ENCODE results near the gene GAB1. TPM values are rescaled to one million over a fixed set of nuclear protein-coding genes. Genes with fewer than 3 reads are reported as not detected.

GAB1 gene
- total and polyA plus RNA-seq, 2 donors from 2014 or later, result 3.6 to 38.0 TPM

GRCh38 chr4:143369552-143369951 lies 32.9 kb downstream of the GAB1 start:
- DNase-seq (no peak), FAIRE-seq (no peak)
- Histone ChIP-seq H3K9ac (ENCODE audit: low read length in 3 of 3) (no peak overlapping the region), H3K9me3 (ENCODE audit: control insufficient read depth in 2 of 3, insufficient read depth in 1 of 3, low read length in 3 of 3) (peaks cover 0 to 4% (median 0%) of the 10 kb centered on the region in 3 donors), H3K36me3 (ENCODE audit: control insufficient read depth in 2 of 3, insufficient read depth in 3 of 3, low read length in 3 of 3) (no peaks in the 10 kb centered on the region), H3K27ac (ENCODE audit: low read depth in 2 of 2, low read length in 2 of 2) (no peak overlapping the region), H3K27me3 (ENCODE audit: control insufficient read depth, insufficient read depth, low read length) (no peaks in the 10 kb centered on the region), H3K4me1 (ENCODE audit: control insufficient read depth in 2 of 3, insufficient read depth in 2 of 3, low read depth in 1 of 3, low read length in 3 of 3) (peaks cover 0 to 11% (median 0%) of the 10 kb centered on the region in 3 donors), H3K4me3 (ENCODE audit: low read length in 3 of 3) (no peak overlapping the region)
- intact Hi-C loops (cut with DNase I), result no loop called here
- TF ChIP-seq CTCF (IDR thresholded peaks at IDR 0.05; ENCODE audit: borderline replicate concordance, extremely low read depth, insufficient read depth), result no peak

- H3K27me3 ChIP-seq (ENCODE audit: control insufficient read depth, insufficient read depth, low read length), result no peaks in the 10 kb centered on the region
- H3K4me3 ChIP-seq (ENCODE audit: low read length in 3 of 3), result no peak overlapping the region
- no peak for FAIRE-seq
- intact Hi-C loops (cut with DNase I), result no loop called here
- no peak overlapping the region for H3K9ac ChIP-seq (ENCODE audit: low read length in 3 of 3)
- no peaks in the 10 kb centered on the region for H3K36me3 ChIP-seq (ENCODE audit: control insufficient read depth in 2 of 3, insufficient read depth in 3 of 3, low read length in 3 of 3)
- H3K4me1 ChIP-seq (ENCODE audit: control insufficient read depth in 2 of 3, insufficient read depth in 2 of 3, low read depth in 1 of 3, low read length in 3 of 3), result peaks cover 0 to 25% (median 3%) of the 10 kb centered on the region in 3 donors
- DNase-seq, result no peak
- peaks cover 0 to 4% (median 0%) of the 10 kb centered on the region in 3 donors for H3K9me3 ChIP-seq (ENCODE audit: control insufficient read depth in 2 of 3, insufficient read depth in 1 of 3, low read length in 3 of 3)
- no peak overlapping the region for H3K27ac ChIP-seq (ENCODE audit: low read depth in 2 of 2, low read length in 2 of 2)
- TF ChIP-seq CTCF (IDR thresholded peaks at IDR 0.05; ENCODE audit: borderline replicate concordance, extremely low read depth, insufficient read depth), result no peak
Observed at GRCh38 chr4:143372093-143372915, 35.6 kb downstream of the GAB1 start.

- H3K9me3 ChIP-seq (ENCODE audit: control insufficient read depth in 2 of 3, insufficient read depth in 1 of 3, low read length in 3 of 3), result peaks cover 0 to 4% (median 0%) of the 10 kb centered on the region in 3 donors
- FAIRE-seq (no peak), DNase-seq (no peak)
- peaks cover 0 to 42% (median 11%) of the 10 kb centered on the region in 3 donors for H3K4me1 ChIP-seq (ENCODE audit: control insufficient read depth in 2 of 3, insufficient read depth in 2 of 3, low read depth in 1 of 3, low read length in 3 of 3)
- H3K27ac ChIP-seq (ENCODE audit: low read depth in 2 of 2, low read length in 2 of 2), result no peak overlapping the region
- H3K27me3 ChIP-seq (ENCODE audit: control insufficient read depth, insufficient read depth, low read length), result no peaks in the 10 kb centered on the region
- no peak for TF ChIP-seq CTCF (IDR thresholded peaks at IDR 0.05; ENCODE audit: borderline replicate concordance, extremely low read depth, insufficient read depth)
- H3K9ac ChIP-seq (ENCODE audit: low read length in 3 of 3), result no peak overlapping the region
- intact Hi-C loops (cut with DNase I), result no loop called here
- no peaks in the 10 kb centered on the region for H3K36me3 ChIP-seq (ENCODE audit: control insufficient read depth in 2 of 3, insufficient read depth in 3 of 3, low read length in 3 of 3)
- H3K4me3 ChIP-seq (ENCODE audit: low read length in 3 of 3), result no peak overlapping the region
Observed at GRCh38 chr4:143374255-143374654, 37.6 kb downstream of the GAB1 start.

All from kidney (tissue), 14 donors.